Left renal pelvis (tissue), 4 donors: ENCODE measurements around the gene CCDC191. TPM values are rescaled to one million over a fixed set of nuclear protein-coding genes. Genes with fewer than 3 reads are reported as not detected.
A peak's percentile ranks its signal among the peaks of the same experiment; 100 is the strongest.

Experiments used
- DNase-seq, 4 donors: peaks; one replicate each; pipeline ENCODE4 v3.0.0-alpha.2; 2013; ENCODE audit warnings: low read depth in 4 of 4, low spot score in 3 of 4
- polyA plus RNA-seq, 4 donors: library from polyadenylated mRNA; unstranded; fragments of 120-200 nt; gene quantifications; one replicate each; pipeline ENCODE4 v1.2.1, GENCODE V29; 2013; ENCODE audit not compliant: insufficient read length in 4 of 4

The CCDC191 gene, protein sequence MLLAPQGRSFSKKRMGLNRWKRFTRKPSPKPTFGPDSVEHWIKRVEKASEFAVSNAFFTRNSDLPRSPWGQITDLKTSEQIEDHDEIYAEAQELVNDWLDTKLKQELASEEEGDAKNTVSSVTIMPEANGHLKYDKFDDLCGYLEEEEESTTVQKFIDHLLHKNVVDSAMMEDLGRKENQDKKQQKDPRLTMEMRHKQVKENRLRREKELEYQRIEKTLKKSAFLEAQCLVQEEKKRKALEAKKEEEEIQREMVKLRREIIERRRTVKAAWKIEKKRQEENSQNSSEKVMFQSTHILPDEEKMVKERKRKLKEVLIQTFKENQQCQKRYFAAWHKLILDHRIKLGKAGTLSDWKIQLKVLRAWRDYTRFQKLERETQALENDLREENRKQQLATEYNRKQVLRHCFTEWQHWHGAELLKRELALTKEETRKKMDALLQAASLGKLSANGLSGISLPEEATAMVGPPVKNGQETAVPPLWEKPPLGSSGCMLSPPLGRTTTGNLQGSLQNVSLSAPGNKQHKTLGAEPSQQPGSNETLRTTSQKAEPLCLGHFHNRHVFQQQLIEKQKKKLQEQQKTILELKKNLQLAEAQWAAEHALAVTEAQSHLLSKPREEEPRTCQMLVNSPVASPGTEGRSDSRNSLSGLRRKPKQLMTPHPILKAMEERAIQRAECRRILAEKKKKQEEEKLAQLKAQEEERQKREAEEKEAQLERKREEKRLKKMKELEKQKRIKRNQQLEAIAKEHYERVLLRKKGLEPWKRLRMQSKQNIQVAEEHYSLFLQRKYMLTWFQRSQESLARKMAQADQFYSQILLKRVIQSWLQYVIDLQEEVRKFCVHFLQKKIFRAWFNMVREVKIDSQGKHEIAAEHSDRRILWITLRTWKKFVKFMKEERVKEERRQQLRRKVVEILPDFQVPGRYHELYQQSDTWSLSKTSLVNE
- polyA plus RNA-seq = 10 to 100 TPM in 3 of 4 donors, 1 to 10 TPM in 1; 6.8 to 24.1 (median 16.1) TPM

DNA sequence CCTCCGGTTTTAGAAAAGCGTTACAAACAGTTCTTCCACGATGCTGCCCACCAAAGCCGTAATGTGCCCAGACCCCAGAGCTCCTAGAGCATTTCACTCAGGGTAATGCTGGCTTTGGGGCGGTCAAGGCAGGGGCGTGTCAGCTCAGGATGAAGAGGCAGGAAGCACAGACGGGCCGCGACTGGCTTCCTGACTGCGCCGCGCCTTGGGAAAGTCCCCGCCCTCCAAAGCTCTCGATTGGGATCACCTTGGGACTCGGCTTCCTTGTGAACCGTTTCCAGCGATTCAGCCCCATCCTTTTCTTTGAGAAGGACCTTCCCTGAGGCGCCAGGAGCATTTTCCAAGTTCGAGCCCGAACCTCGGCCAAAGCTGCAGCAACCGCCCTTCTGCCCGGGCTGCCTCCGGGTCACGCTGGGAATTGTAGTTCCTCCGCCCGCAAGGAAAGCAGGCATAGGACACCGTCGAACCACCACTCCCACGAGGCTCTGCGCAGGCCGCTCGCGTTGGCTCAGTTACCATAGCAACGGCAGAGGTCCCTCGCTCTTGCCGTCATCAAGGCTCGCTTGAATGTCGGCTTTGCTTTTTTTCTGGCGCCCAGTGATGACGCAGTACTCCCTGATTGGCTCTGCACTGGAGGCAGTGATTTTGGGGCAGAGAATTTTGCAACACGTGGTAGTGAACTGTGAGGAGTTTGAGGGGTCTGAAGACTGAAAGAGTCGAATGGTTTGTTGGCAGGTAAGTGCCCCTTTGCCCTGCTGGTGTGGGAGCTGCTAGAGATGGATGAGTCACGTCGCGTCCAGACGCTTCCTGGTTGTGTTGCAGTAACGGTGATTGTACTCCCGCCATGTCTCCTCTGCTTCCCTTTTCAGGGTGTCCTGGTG, at the start of gene CCDC191, which contains the start of gene QTRT2:
CCDC191 (minus strand) TSS at position 397 of the 881 bp plus-strand sequence; CDS start at position 337, 60 bp downstream.
QTRT2 (plus strand) TSS at position 608 of the 881 bp plus-strand sequence. CDS start 8,521 bp downstream, outside the sequence.
- peak; percentile 99 to 100 (median 100) for DNase-seq

DNA sequence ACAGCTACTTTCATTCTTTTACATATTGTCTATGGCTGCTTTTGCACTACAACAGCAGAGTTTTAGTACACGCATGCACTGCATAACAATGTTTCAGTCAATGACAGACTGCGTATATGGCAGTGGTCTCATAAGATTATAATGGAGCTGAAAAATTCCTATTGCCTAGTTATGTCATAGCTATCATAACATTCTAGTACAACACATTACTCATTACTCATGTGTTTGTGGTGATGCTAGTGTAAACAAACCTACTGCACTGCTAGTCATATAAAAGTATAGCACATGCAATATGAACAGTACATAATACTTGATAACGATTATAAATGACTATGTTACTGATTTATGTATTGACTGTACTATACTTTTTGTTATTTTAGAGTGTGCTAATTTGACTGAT, 48.1 kb upstream of the CCDC191 start:
- no peak for DNase-seq

DNA sequence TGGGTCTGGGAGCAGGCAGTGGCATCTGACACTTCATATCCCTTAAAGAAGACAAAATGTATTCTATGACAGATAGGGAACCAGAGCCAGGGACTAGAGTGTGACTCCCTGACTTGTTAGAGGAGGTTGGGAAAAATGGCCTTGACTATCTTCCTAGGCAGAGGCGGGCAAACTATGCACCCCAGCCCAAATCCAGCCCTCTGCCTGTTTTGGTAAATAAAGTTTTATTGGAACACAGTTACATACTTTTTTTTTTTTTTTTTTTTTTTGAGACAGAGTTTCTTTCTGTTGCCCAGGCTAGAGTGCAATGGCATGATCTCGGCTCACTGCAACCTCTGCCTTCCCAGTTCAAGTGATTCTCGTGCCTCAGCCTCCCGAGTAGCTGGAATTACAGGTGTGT, 47.5 kb upstream of the CCDC191 start:
- no peak for DNase-seq

DNA sequence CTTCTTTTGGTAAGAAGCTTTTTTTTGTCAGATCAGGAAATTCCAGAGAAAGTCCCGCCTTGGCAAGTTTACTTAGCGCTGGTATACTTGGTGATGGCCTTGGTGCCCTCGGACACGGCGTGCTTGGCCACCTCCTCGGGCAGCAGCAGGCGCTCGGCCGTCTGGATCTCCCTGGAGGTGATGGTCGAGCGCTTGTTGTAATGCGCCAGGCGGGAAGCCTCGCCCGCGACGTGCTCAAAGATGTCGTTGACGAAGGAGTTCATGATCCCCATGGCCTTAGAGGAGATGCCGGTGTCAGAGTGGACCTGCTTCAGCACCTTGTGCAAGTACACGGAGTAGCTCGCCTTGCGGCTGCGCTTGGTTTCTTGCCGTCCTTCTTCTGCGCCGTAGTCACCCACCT, 46.9 kb upstream of the CCDC191 start:
- DNase-seq = no peak

DNA sequence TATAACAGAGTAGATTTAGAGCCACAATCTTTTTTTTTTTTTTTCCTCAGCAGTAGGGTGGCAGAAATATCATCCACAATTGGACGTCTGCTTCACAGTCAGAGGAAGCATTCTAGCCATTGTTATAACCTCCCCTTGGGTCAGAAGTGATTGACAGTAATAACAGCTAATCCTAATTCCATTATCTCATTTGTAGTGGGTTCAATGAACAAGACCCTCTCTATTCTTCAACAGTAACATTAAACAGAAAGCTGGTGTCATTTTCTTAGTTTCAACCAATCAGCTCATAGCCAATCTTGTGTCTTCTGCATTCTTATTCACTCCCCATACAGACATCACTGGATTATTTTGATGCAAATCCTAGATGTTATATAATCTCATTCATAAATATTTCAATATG, 44.8 kb upstream of the CCDC191 start:
- no peak for DNase-seq

DNA sequence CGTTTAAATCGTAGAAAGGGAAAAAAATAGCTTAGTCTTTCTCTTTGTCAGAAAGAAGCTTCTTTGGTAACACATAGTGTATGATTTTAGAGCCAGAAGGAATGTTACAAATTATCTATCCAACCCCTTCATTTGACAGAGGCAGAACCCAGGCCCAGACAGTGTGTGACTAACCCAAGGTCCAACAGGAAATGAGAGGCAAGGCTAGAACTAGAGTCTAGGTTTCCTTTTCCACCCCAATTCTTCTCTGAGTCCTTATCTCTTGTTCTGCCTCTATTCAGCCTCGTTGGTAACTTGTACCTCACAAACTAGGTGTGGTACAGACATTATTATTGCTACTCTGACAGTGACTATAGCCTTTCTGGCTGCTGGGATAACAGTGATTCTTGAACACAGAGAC, 39.5 kb upstream of the CCDC191 start:
- no peak for DNase-seq

DNA sequence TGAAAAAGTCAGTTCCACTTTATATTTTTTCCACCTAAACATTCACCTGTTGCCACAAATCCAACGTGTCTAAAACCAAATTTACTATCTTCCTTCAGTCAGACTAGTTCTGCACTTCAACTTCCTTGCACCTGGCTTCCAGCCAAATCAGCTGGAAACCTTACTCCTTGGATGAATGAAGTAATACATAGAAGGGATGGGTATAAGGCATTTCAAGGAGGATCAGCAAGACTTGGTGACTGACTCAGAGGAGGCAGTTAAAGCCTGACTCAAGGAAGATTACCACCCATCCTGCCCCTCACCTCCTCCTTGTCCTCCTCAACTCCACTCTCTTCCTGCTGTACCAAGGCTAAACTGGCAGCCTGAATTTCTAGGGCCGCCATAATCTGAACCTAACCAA, 37.3 kb upstream of the CCDC191 start:
- peak in 1 of 4 donors; percentile 24 for DNase-seq

DNA sequence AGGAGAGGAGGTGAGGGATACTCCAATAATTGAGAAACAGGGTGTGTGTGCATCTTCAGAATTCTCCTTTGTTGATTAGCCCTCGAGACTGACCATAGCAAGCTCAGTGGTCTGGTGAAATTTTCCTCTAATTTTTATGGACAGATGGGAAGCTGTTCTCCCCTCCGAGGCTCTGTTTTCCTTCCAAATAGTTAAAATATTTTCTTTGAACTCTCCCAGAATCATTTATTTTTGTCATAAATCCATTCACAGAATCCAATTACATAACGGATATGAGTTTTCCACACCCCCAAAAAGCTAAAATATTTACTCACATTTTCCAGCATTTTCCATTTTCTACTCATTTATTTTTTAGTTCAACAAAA, 36.7 kb upstream of the CCDC191 start:
- DNase-seq = no peak

DNA sequence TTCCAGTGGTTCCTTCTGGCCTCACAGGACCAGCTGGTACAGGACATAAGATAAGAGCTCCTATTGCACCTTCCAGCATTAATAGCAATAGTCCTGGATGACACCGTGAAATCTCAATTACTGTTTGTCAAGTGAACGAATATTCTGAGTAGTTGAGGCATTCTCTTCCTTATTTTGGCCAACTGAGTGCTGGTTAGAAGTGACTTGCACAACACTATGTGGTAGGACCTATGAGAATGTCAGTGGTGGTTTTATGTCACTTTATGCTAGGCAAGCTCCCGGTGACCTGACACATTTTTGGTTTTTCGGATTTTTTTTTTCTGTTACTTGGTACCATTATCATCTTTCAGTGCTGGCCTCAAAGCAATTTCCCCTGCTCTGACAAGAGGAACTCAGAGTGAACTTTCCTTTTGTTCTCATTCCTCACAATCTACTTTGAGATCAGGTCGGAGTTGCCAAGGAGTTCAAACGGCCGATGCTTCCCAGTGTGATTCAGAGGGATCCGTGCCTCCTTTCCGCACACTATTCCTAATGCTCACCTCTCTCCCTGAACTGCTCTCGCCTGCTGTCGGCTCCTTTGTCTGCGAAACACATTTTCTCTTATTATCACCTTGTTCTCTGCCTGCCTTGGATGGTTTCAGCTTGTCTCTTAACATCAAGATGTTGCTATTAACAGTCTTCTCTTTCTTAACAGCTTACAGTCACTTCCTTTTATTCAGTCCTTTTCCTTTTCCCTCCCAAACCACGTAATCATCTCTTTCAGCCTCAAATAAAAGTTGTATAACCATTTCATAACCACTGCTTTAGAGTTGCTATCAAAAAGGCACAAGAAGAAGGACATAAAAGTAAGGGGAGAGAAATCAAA, 36.1 kb upstream of the CCDC191 start:
- no peak for DNase-seq

DNA sequence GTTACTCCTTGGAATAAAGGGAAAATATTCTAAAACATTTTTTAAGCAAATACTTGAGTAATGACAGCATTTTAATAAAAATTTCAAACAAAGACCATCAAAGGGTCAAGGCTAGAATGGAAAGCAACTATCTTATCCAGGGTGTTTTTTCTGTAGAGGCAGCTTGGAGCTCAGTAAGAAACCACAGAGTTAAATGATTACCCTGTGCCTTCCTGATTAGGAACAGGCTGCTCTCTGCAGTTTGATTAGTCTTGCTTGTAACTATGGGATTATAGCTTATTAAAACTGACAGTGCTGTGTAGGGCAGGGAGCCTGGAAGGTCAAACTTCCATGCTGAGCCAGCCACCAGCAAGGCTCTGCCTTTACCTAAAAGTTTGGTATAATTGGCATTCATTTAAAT, 33.3 kb upstream of the CCDC191 start:
- DNase-seq = no peak

DNA sequence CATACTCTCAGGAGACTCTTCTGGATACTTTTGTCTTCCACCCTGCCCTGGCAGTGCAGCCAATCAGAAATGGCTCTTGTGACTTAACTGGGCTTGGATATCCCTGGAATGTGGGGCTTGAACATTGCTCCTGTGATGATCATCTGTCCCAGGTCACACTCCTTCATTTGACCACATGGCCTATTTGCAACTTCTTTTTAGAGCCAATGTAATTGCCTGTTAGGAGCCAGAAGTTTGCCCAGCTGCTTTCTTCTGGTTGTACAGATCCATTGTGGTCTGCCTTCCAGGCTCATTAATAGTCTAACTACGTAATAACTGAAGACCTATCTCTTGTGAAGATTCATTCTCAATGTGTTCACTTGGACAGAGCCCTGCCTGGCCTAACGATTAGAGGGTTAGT, 30.0 kb upstream of the CCDC191 start:
- DNase-seq = no peak

DNA sequence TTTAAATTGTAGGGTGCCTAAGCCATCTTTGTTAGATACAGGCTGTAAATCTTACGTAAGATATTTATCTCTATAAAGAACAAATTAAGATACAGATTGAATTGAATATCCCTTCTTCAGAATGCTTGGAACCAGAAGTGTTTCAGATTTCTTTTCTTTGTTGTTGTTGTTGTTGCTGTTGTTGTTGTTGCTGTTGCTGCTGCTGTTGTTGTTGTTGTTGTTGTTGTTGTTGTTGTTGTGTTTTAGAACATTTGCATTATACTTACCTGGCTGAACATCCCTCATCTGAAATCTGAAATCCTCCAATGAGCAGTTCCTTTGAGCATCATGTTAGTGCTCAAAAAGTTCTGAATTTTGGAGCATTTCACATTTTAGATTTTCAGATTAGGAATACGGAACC, 26.8 kb upstream of the CCDC191 start:
- DNase-seq = no peak

DNA sequence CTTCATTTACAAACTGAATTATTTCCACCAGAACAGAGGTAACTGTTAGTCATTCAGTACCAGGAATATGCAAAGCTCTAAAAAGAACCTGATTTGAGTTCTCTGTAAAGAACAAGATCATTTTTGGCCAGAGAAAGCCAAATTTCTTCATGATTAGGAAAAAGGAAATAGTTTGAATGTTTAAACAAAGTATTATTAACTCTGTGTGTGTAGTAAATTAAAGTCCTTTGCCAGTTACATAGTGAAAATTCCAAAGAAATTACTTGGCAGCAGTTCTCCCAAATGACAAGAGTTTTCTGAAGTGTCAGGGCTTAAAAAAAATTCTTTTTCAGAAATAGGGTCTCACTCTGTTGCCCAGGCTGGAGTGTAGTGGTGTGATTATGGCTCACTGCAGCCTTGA, 24.7 kb upstream of the CCDC191 start:
- DNase-seq = no peak

DNA sequence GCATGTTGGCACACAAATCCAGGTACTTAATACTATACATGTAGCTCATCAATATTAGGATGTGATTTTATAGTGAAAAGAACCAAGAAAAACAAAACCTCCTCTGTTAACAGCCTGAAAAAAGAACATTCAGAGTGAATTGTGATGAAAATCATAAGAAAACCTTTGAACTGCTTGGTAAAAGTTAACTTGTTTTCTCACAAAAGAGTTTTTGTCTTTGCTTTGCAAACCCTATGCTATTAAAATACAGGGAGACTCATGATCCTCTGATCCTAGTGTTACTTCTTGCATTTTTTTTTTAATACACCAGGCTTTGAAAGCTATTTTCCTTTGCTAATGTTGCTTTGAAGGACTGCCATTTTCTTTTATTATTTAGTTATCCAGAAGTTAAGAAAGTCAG, 23.9 kb upstream of the CCDC191 start:
- DNase-seq = no peak

DNA sequence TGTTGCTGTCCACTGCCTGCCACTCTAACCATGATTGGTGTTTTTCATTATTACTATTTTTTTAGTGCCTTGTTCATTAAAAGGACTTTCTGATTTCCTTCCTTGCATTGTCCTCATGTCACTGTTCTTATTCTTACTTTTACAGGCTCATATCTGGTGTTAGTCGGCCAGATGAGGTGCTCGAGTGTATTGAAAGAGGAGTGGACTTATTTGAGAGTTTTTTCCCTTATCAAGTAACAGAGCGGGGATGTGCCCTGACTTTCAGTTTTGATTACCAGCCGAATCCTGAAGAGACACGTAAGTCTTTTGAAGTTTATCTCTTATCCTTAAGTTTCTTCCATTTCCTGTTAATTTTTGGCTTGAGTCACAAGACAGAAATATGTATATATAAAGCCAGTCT, 23.4 kb upstream of the CCDC191 start:
- DNase-seq = no peak

DNA sequence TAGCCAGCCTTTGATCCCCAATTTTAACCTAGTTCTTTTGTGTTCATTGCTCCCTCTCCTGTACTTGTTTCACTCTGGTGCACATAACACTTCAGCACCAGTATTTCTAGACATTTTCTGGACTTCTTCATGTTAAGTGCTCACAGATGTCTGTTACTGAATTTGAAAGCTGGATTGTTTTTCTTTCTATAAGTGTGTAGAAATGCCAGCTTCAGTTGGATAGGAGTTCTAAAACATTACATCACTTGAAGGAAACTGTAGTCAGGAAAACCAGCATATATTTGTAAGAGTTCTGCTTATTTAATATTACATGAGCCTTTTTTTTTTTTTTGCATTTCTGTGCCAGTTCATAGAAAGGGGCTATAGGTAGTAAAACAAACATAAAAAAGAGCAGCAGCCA, 21.8 kb upstream of the CCDC191 start:
- no peak for DNase-seq

DNA sequence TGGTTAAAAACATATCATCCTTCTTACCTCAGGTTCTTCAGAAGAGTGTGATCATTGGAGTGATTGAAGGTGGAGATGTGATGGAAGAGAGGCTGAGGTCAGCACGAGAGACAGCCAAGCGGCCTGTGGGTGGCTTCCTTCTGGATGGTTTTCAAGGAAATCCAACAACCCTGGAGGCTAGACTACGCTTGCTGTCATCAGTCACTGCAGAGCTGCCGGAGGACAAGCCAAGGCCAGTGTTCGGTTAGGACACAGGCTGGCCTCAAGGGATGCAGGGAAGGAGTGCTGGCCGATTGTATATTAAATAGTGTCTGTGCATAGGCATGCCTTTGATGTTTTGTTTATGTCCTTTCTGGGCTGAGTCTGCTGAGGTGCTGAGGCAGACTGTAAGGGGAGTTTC, 20.4 kb upstream of the CCDC191 start:
- DNase-seq = no peak

DNA sequence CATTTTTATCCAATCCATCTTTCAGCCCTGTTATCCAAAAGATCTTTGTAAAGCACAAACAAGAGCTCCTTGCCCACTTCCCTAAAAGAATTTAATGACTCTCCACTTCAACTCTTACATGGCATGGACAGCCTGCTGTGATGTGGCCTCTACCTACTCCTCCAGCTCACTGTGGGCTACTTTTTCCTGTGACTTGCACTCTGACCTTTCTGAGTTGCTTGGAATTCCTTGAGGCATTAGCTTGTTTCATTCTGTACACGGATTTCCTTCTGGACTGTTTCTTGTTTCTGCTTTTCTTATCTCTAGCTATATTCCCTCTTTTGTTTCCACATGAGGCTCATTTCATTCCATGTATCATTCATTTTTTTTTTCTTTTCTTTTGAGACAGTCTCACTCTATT, 15.5 kb upstream of the CCDC191 start:
- no peak for DNase-seq

DNA sequence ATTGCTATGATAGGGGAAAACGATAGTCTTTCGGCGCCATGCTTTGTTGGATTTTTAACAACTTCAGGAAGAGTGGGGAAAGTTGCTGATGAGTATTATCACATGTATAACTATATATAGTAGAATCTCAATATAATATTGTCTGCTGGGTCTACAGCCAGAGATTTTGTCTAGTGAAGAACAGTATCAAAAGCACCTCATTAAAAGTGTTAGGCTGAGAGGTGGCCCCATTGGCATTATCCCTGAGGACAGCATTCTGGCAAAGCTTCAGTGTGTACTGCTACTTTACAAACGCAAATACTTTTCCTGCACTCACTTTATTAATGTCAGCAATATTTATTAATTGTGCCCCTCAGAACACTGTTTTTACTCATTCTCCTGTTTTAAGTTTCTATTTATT, 12.0 kb upstream of the CCDC191 start:
- DNase-seq = no peak

DNA sequence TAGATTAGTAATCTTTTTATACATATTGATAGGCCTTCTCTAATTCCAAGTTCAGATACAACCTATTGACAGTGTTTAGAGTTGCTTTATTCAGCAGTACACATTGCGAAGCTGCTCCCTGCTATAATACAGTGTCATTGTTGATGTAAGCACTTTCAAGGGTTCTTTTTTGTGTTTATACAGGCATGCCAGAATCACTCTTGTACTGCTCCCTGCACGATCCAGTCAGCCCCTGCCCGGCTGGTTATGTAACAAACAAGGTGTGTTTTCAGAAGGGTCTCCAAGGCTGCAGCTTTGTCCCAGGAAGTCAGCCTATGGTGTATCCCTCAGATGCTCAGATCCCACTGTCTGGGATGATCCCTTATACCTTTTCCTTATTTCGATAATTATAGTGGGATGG, 11.5 kb upstream of the CCDC191 start:
- DNase-seq = no peak
